Stimulated activated CD8-positive, alpha-beta memory T cell treated with anti-CD3 and anti-CD28 coated beads, Interleukin-4, amount 100 ng/mL, for 1 hour (primary cell): ENCODE results near the gene ARAP2.
A peak's percentile ranks its signal among the peaks of the same experiment; 100 is the strongest.

Experiments
- DNase-seq, 2 donors: peaks; one replicate each; pipeline ENCODE4 v3.0.0-alpha.2; 2020; ENCODE audit warnings: low read depth in 2 of 2, low spot score in 1 of 2

The ARAP2 gene

DNA sequence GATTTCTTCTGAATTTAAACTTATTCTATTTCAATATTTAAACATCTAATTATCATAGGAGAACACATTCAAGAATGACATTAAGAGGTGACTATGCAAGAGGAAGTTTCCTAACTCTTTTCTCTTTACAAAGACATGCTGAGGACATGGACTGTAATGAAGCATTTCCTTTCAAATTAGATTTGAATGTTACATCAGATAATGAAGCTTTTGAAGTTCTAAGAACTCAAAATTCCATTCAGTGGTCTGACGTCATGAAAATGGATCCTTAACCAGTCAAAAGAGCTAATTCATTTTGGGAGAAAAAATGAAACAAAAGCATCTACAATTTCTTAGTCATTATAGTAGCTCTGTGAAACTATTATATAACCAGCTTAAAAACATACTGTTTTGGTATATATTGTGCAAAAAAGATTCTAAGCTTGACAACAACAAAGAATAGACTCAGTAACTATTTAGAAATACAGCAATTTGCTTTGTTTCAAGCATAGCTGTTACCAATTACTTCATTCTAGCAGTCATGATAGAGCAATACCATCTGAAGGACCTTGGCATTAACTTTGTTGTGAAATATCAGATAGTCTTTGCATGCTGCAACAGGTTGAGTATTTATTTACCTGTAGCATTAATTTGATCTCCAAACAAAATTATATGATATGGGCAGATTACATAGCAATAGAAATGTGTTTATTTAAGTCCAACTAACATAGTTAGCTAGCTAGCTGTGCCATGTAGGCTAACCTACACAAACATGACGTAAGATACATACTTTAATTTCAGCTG is 23.4 kb upstream of the ARAP2 start:
- DNase-seq = no peak

DNA sequence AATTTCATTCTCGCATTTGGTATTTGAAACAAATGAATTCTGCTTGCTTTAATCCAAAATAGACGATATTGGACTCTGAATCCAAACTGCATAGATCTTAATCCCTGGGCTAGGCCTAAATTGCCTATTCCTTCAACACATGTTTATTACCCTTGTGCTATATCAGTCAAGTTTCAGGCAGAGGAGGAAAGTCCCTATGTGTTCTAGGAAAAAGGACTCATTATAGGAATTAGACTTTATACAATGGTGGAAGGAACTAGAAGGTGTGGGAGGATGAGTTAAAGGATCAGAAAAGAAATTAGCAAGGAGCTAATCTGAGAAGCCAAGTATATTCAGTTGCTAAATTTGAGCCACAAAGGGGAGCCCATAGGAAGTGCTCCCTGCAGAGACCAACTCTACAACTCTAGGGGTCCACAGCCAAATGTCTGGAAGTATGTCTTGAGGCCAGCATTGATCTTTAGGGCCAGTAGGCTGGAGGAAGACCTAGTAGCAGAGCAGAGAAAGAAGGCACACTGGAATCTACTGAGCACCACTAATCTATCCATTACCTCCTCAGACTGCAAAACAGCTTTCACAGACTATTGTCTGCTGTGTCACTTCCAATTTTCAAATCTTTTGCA is 20.0 kb upstream of the ARAP2 start:
- no peak for DNase-seq

DNA sequence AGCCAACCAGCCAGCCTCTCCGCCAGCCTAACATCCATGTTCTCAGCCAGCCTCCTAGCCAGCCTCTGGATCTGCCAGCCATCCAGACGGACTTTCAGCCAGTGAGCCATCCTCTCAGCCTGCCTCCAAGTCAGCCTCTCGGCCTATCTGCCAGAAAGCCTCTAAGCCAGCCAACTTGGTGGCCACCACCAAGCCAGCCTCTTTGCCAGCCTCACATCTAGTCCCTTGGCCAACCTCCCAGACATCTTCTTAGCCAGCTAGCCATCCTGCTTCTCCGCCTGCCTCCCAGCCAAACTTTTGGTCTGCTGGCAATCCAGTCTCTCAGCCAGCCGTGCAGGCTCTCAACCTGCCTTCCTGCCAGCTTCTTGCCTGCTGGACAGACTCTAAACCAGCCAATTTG is 16.4 kb upstream of the ARAP2 start:
- DNase-seq = no peak

DNA sequence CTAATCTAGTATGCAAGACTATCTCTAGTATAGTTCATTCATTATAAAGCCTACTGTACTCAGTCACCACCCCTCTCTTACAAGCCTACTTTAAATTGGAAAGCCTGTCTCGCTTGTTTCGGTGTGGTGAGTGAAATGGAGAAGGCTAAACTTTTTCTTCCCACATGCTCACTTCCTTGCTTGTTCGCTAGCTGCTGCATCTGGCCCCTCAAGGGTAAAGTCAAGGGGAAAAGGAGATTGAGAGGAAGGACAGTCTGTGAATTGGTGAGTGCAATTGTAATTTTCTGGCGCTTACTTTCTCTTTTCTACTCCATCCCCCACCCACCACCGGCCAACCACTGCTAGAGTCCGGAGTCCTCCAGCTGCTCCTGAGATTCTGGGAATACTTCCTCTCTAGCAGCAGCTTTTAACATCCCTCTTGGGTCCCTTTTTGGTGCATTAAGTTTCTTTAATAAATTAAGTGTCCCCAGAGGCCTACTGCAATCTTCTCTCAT is 12.1 kb upstream of the ARAP2 start:
- DNase-seq = no peak

GRCh38 chr4:36255577-36255976 is 11.3 kb upstream of the ARAP2 start:
- DNase-seq = peak in 1 of 2 donors; percentile 29

DNA sequence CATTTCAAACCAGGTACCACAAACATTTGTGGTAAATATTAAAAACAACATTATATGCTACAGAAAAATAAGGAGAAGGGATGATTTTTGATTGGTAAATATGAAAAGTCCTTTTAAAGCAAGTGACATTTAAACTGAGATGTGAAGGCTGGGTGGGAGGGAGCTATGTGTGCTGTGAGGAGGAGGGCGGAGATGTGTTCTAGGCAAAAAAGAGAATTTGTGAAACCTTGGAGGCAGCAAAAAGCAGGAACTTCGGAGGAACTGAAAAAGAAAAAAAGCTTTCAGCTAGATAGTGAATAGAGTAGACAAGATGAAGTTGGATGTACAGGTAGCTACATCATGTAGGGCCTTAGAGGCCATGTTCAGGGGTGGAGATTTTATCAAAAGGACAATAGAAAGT is 10.1 kb upstream of the ARAP2 start:
- no peak for DNase-seq

DNA sequence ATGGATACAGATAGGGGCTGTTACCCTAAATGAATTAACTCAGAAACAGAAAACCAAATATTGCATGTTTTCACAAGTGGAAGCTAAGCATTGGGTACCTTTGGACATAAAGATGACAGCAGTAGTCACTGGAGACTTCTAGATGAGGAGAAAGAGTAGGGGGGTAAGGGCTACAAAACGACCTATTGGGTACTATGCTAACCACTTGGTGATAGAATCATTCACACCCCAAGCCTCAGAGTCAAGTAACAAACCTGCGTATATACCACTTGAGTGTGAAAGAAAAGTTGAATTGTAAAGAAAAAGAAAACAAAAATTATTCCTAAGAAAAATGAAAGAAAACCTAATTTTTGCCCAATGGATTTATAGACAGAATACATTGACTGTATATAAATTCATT is 7.7 kb upstream of the ARAP2 start:
- no peak for DNase-seq

- no peak for DNase-seq
Observed at GRCh38 chr4:36249610-36250009, 5.3 kb upstream of the ARAP2 start.

- peak in 1 of 2 donors; percentile 8 for DNase-seq
Observed at GRCh38 chr4:36243355-36244256, 708 bp downstream of the ARAP2 start.

DNA sequence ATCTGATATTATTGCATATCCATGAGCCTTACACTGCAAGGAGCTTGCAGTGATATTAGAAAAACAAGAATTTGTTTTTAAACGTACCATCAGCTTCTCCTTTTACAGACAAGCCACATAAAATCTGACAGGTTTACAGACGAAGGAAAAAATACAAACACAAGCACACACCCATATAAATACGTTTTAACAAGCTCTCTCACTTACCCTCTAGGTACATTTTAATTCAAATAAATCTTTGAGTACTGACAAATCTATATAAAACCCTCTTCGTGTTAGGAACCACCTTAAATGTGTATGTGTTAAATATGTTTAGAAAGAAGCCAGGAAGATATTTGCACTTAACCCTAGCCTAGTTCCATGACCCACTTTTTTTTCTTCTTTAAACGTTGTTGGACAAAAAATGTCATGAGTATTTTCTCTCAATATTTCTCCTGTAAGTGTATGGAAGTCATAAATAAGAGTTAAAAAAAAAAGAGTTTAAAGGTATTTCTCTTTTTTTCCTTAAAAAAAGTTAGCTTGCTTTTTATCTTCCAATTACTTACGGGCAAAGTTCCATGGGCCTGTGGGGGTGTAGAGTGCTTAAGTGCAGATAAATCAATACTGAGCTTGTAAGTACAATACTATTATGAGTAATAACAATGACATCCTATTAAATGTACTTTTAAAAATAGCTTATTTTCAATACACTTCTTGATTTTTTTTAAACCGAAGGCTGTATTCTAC is 1.5 kb downstream of the ARAP2 start:
- DNase-seq = no peak

DNA sequence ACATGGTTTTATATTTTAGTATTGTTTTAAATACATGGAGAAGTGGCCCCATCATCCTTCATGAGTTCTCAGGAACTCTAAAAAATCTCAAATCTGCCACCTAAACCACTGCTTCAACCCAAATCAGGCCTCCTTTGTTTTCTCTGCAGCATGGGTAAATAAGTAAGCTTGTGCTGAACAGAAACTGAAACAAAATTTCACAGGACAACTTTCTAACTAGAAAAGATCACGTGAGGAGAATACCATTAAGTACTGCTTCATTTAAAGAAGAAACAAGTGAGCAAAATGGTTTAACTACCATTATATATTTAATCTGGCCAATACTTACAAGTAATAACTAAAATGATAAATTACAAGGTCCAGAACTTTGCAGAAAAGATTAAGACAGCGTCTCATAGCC is 2.5 kb downstream of the ARAP2 start:
- DNase-seq = no peak

- DNase-seq = no peak
Observed at GRCh38 chr4:36237366-36238313, 6.7 kb downstream of the ARAP2 start.

DNA sequence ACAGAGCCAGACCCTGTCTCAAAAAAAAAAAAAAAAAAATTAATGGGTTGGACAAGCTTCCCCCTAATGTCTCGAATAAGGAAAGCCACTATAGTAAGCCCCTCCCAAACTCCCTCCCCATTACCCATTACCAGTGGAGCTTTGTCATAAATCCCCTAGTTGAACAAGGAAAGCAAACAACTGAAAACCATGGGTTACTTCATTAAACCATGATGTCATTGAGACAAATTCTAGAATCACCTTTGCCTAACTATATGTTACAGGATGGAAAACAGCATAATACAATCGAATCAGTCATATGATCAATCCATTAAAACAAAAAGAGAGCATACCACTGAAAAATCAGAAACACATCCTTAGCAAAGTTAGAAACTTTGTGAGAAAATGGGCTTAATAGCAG is 8.2 kb downstream of the ARAP2 start:
- no peak for DNase-seq

GRCh38 chr4:36235306-36235705 is 9.0 kb downstream of the ARAP2 start:
- DNase-seq = no peak

GRCh38 chr4:36233567-36234266 is 10.6 kb downstream of the ARAP2 start:
- no peak for DNase-seq

DNA sequence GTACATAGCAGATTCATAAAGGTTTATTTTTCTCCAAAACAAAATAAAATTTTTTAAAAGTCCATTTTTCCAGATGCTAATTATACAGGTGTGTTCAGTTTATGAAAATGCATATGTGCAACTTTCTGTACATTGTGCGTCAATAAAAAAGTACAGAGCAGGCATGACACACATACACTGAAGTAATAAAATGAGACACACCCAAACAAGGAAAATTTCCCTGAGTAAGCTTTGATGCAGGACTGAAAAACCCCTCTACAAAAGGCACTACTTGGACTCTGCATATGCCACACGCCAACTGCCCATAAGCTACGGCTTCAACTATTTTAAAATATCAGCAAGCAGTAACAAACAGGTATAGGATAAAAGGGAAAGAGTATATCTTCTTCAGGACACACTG is 13.8 kb downstream of the ARAP2 start:
- DNase-seq = no peak

DNA sequence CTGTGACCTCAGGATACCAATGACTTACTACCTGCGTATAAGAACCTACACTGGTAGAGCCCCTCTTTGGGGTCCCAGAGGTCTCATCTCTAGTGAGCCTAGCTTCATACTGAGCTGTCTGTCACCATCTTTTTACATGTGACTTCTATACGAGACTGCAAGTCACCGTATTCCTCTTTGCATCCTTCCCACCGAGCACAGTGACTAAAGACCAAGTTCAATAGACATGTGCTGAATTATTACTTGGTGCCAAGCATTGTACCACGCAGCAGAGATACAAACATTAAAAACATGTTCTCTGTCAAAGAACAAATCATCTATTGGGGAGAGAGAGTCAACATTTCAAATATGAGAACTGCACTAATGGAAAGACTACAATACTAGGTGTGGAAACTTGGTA is 16.4 kb downstream of the ARAP2 start:
- DNase-seq = no peak

GRCh38 chr4:36226430-36227227 is 17.7 kb downstream of the ARAP2 start:
- DNase-seq = no peak
